Peyer's patch (tissue), 4 donors: ENCODE results near the gene PXDN. TPM values are rescaled to one million over a fixed set of nuclear protein-coding genes. Genes with fewer than 3 reads are reported as not detected.
"Not testable (repeated sequence)": the region's sequence is repeated elsewhere in the genome, so short reads cannot be mapped to it uniquely, and the experiment has no call there.

Experiments used
- DNase-seq, 3 donors: peaks; one replicate each; pipeline ENCODE4 v3.0.0-alpha.2; 2017 to 2019
- H3K27ac ChIP-seq, 4 donors: fragments of 200-600 bp; sonication (generic); one replicate each; pipeline ENCODE4 v1.5.1; 2016 to 2019
- H3K27me3 ChIP-seq, 2 donors: fragments of 200-600 bp; sonication (generic); one replicate each; pipeline ENCODE4 v1.5.1; 2019
- H3K36me3 ChIP-seq, 3 donors: fragments of 200-600 bp; sonication (generic); one replicate each; pipeline ENCODE4 v1.5.1; 2016 to 2019
- H3K4me1 ChIP-seq, 4 donors: fragments of 200-600 bp; sonication (generic); one replicate each; pipeline ENCODE4 v1.5.1; 2016 to 2019
- H3K4me3 ChIP-seq, 4 donors: fragments of 200-600 bp; sonication (generic); 1 replicate in 3 of 4; 2 replicates in 1 of 4; pipeline ENCODE4 v1.5.1; 2016 to 2019; ENCODE audit warnings: mild to moderate bottlenecking in 1 of 4
- H3K9me3 ChIP-seq, 4 donors: fragments of 200-600 bp; sonication (generic); one replicate each; pipeline ENCODE4 v1.5.1; 2016 to 2019; ENCODE audit warnings: mild to moderate bottlenecking in 1 of 4
- POLR2A ChIP-seq, 2 donors: fragments of 450-650 bp; IDR thresholded peaks; one replicate each; pipeline ENCODE4 v1.5.1; 2017; ENCODE audit warnings: antibody characterized with exemption in 2 of 2, mild to moderate bottlenecking in 2 of 2, moderate library complexity in 2 of 2
- total RNA-seq, 4 donors: library from RNA; depleted of rRNA; stranded (reverse); fragments of >200 nt; gene quantifications; one replicate each; pipeline ENCODE4 v1.1.0, GENCODE V29; 2016
- TF ChIP-seq, protein P1 (sequence below), 6 experiments: fragments of 450-650 bp in 4 of 6; fragments of 200-600 bp in 2 of 6; sonication (generic) in 1 of 6; IDR thresholded peaks; one replicate each; pipeline ENCODE4 v1.5.1; 2017 to 2019; ENCODE audit warnings: antibody characterized with exemption in 6 of 6, mild to moderate bottlenecking in 3 of 6, moderate library complexity in 1 of 6

The PXDN gene
- total RNA-seq, 4 donors from 2014 or later = 7.5 to 148 (median 21.0) TPM

DNA sequence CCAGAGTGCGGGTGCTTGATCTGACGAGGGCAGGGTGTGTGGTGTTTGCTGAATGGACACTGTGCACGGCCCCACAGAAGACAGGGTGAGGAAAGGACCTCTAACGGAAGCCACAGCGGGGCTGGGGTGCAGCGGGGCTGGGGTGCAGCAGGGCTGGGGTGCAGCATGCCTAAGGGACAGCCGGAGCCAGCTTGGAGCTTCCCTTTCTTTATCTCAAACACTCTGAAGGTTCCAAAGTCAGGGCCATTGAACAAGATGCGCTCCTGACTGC is 35.0 kb downstream of the PXDN start:
- Histone ChIP-seq H3K9me3 (no peaks in the 10 kb centered on the region), H3K36me3 (no peaks in the 10 kb centered on the region), H3K27me3 (no peaks in the 10 kb centered on the region), H3K4me3 (no peak overlapping the region), H3K27ac (no peak overlapping the region), H3K4me1 (peaks cover 0 to 16% (median 0%) of the 10 kb centered on the region in 4 donors)
- TF ChIP-seq, protein P1, sequence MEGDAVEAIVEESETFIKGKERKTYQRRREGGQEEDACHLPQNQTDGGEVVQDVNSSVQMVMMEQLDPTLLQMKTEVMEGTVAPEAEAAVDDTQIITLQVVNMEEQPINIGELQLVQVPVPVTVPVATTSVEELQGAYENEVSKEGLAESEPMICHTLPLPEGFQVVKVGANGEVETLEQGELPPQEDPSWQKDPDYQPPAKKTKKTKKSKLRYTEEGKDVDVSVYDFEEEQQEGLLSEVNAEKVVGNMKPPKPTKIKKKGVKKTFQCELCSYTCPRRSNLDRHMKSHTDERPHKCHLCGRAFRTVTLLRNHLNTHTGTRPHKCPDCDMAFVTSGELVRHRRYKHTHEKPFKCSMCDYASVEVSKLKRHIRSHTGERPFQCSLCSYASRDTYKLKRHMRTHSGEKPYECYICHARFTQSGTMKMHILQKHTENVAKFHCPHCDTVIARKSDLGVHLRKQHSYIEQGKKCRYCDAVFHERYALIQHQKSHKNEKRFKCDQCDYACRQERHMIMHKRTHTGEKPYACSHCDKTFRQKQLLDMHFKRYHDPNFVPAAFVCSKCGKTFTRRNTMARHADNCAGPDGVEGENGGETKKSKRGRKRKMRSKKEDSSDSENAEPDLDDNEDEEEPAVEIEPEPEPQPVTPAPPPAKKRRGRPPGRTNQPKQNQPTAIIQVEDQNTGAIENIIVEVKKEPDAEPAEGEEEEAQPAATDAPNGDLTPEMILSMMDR (IDR thresholded peaks at IDR 0.05) = no peak
- TF ChIP-seq POLR2A (IDR thresholded peaks at IDR 0.05) = no peak
- DNase-seq = no peak

DNA sequence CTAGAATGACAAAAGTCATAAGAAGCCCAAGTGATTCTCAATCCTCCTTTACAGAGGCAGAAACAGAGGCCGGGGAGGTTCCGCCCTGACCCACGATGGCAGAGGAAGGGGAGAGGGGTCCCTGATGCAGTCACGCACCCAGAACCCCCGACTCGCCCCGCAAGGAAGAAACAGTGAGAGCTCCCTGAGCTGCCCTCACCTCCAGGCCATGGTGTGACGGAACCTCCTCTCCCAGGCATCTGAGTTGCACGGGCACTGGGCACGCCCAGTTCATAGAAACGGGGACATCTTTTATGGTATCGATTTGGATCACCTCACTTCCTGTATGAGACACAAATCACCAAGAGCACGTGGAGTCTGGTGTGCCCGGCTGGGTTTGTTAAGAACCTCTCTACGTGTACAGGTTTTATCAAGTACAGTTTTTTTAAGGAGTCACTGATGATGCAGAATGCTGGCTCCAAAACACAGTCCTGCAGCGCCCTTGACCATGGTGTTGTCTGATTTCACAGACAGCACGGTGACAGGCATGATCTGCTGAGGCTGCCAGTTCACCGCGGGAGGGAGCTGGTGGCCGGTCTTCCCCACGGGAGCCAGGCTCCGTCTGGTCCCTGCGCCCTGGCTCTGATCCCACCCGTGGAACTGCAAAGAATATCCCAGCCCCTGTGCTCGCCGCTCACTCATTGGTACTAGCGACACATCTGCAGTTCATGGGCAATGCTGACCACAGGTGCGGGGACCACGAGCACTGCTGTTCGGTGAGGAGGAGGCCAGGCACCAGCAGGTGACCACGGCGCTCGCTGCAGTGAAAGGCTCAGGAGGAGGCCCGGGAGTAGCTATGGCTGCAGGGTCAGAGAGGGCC is 35.6 kb downstream of the PXDN start:
- TF ChIP-seq, protein P1 (IDR thresholded peaks at IDR 0.05) = no peak
- no peak for TF ChIP-seq POLR2A (IDR thresholded peaks at IDR 0.05)
- H3K4me1 ChIP-seq = peaks cover 0 to 13% (median 0%) of the 10 kb centered on the region in 4 donors
- H3K36me3 ChIP-seq = no peaks in the 10 kb centered on the region
- peak overlapping the region in 3 of 4 donors; percentile 25 to 73 (median 30) for H3K27ac ChIP-seq
- H3K4me3 ChIP-seq = no peak overlapping the region
- no peaks in the 10 kb centered on the region for H3K27me3 ChIP-seq
- no peaks in the 10 kb centered on the region for H3K9me3 ChIP-seq
- DNase-seq = no peak

GRCh38 chr2:1707771-1708418 is 36.4 kb downstream of the PXDN start:
- H3K36me3 ChIP-seq = no peaks in the 10 kb centered on the region
- TF ChIP-seq, protein P1 (IDR thresholded peaks at IDR 0.05) = no peak
- no peak for TF ChIP-seq POLR2A (IDR thresholded peaks at IDR 0.05)
- H3K27me3 ChIP-seq = no peaks in the 10 kb centered on the region
- H3K4me3 ChIP-seq = no peak overlapping the region
- no peak for DNase-seq
- H3K27ac ChIP-seq = peak overlapping the region in 3 of 4 donors; percentile 25 to 73 (median 30)
- H3K9me3 ChIP-seq = no peaks in the 10 kb centered on the region
- peaks cover 0 to 13% (median 0%) of the 10 kb centered on the region in 4 donors for H3K4me1 ChIP-seq

DNA sequence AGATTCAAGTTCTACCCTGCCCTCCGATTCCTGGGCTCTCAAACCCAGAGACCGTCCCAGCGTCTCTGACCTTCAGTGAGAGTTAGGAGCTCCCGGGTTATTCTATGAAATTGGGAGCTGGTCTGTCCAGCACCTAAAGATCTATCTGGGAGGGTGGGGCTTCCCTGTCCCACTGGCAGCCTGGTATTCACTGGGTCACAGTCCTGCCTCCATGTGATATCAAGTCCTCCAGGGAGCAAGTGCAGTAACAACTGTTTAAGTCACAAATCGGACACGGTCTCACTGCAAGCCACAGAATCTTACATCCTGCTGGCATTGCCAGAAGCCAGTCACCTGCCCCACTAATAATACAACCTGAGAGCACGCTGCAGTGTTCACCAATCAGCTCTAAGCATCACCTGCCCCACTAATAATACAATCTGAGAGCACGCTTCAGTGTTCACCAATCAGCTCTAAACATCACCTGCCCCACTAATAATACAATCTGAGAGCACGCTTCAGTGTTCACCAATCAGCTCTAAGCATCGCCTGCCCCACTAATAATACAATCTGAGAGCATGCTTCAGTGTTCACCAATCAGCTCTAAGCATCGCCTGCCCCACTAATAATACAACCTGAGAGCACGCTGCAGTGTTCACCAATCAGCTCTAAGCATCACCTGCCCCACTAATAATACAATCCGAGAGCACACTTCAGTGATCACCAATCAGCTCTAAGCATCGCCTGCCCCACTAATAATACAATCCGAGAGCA is 38.0 kb downstream of the PXDN start:
- DNase-seq, H3K4me3 ChIP-seq, H3K36me3 ChIP-seq, H3K27me3 ChIP-seq, H3K27ac ChIP-seq, H3K9me3 ChIP-seq: not testable (repeated sequence)
- H3K4me1 ChIP-seq = peaks cover 0 to 13% (median 0%) of the 10 kb centered on the region in 4 donors

- Histone ChIP-seq H3K27ac (no peak overlapping the region), H3K9me3 (no peaks in the 10 kb centered on the region), H3K4me1 (peaks cover 0 to 13% (median 0%) of the 10 kb centered on the region in 4 donors), H3K4me3 (no peak overlapping the region), H3K27me3 (no peaks in the 10 kb centered on the region), H3K36me3 (no peaks in the 10 kb centered on the region)
- TF ChIP-seq, protein P1 (IDR thresholded peaks at IDR 0.05) = no peak
- TF ChIP-seq POLR2A (IDR thresholded peaks at IDR 0.05) = no peak
- DNase-seq = no peak
These were observed 38.7 kb downstream of the PXDN start for GRCh38 chr2:1705557-1706076.
